SK-N-SH (cell line): ENCODE results near the gene SBF2. TPM values are rescaled to one million over a fixed set of nuclear protein-coding genes. Genes with fewer than 3 reads are reported as not detected.

Experiments used
- CTCF ChIA-PET: fragments of 300-600, 350-600 bp; formaldehyde crosslinking; extraction: SDS; loops from one replicate; lab custom pipeline; 2021; lab: Yijun Ruan, JAX
- POLR2A ChIA-PET: fragments of 350-600 bp; sonication (Branson Sonifier 250); formaldehyde crosslinking; extraction: SDS; loops from one replicate; lab custom pipeline; 2020; ENCODE audit warnings: antibody characterized with exemption, inconsistent platforms; lab: Yijun Ruan, JAX
- DNase-seq: peaks from one replicate; pipeline ENCODE4 v3.0.0; 2012
- H2AFZ ChIP-seq: fragments of 200-600 bp; sonication (generic); 2 replicates; pipeline ENCODE4 v1.8.1; 2016; ENCODE audit warnings: antibody characterized with exemption, mild to moderate bottlenecking, low read depth
- H3F3A ChIP-seq: fragments of 200-600 bp; sonication (generic); replicated peaks from 2 replicates; pipeline ENCODE3; 2016; ENCODE audit warnings: antibody characterized with exemption, mild to moderate bottlenecking; ENCODE audit not compliant: insufficient read depth
- H3K27ac ChIP-seq, 2 experiments: fragments of 200-500 bp in 1 of 2; fragments of 200-600 bp in 1 of 2; sonication (Bioruptor generic) in 1 of 2; sonication (generic), shearing (Covaris generic) in 1 of 2; 2 replicates each; pipeline versions ENCODE4 v1.5.1 to v1.6.1; 2014 to 2016; ENCODE audit warnings: low read depth in 2 of 2, inconsistent platforms in 1 of 2, low read length in 1 of 2, mild to moderate bottlenecking in 1 of 2, mixed read lengths in 1 of 2
- H3K27me3 ChIP-seq: fragments of 200-600 bp; sonication (generic), shearing (Covaris generic); 2 replicates; pipeline ENCODE4 v1.6.1; 2016; ENCODE audit warnings: mixed run types; ENCODE audit not compliant: insufficient read depth
- H3K36me3 ChIP-seq, 2 experiments: fragments of 200-500 bp in 1 of 2; fragments of 200-600 bp in 1 of 2; sonication (Bioruptor generic) in 1 of 2; sonication (generic) in 1 of 2; replicated peaks in 1 of 2; 2 replicates each; pipeline versions ENCODE3 to v1.5.1; 2014 to 2016; ENCODE audit warnings: low read length in 1 of 2, mild to moderate bottlenecking in 1 of 2; ENCODE audit not compliant: insufficient read depth in 2 of 2, control insufficient read depth in 1 of 2
- H3K4me1 ChIP-seq, 2 experiments: fragments of 200-500 bp in 1 of 2; fragments of 200-600 bp in 1 of 2; sonication (Bioruptor generic) in 1 of 2; sonication (generic), shearing (Covaris generic) in 1 of 2; 2 replicates each; pipeline versions ENCODE4 v1.5.1 to v1.6.1; 2014 to 2016; ENCODE audit warnings: low read depth in 1 of 2, low read length in 1 of 2, mixed run types in 1 of 2; ENCODE audit not compliant: insufficient read depth in 2 of 2, control insufficient read depth in 1 of 2
- H3K4me2 ChIP-seq: fragments of 200-600 bp; sonication (generic), shearing (Covaris generic); 2 replicates; pipeline ENCODE4 v1.6.1; 2017; ENCODE audit warnings: mixed run types
- H3K4me3 ChIP-seq, 2 experiments: fragments of 200-500 bp in 1 of 2; fragments of 200-600 bp in 1 of 2; sonication (Bioruptor generic) in 1 of 2; sonication (generic), shearing (Covaris generic) in 1 of 2; 2 replicates each; pipeline versions ENCODE4 v1.5.1 to v1.8.1; 2014 to 2016; ENCODE audit warnings: low read depth in 2 of 2, inconsistent platforms in 1 of 2, low read length in 1 of 2, mild to moderate bottlenecking in 1 of 2, mixed read lengths in 1 of 2, moderate library complexity in 1 of 2
- H3K79me2 ChIP-seq: fragments of 200-600 bp; sonication (generic); 2 replicates; pipeline ENCODE4 v1.8.1; 2017; ENCODE audit warnings: mild to moderate bottlenecking; ENCODE audit not compliant: insufficient read depth
- H3K9ac ChIP-seq: fragments of 200-600 bp; sonication (generic); 2 replicates; pipeline ENCODE4 v1.6.1; 2017; ENCODE audit warnings: mixed run types
- H3K9me2 ChIP-seq: fragments of 200-600 bp; sonication (generic); 2 replicates; pipeline ENCODE4 v1.6.1; 2017; ENCODE audit warnings: mixed run types
- H3K9me3 ChIP-seq: fragments of 200-600 bp; sonication (generic); 2 replicates; pipeline ENCODE4 v1.6.1; 2017; ENCODE audit warnings: mixed run types, mild to moderate bottlenecking, moderate library complexity
- H4K20me1 ChIP-seq: fragments of 200-600 bp; sonication (generic); 2 replicates; pipeline ENCODE4 v1.6.1; 2017; ENCODE audit warnings: mild to moderate bottlenecking, mixed run types; ENCODE audit not compliant: insufficient read depth
- EP300 ChIP-seq, 2 experiments: IDR thresholded peaks; 2 replicates each; pipeline versions ENCODE4 v1.4.0 to v1.6.1; 2012; ENCODE audit warnings: borderline replicate concordance in 1 of 2, low read depth in 1 of 2, low read length in 1 of 2
- EZH2phosphoT487 ChIP-seq: fragments of 200-600 bp; sonication (generic); IDR thresholded peaks from 2 replicates; pipeline ENCODE4 v1.6.1; 2017; ENCODE audit warnings: low read depth, mixed run types, mild to moderate bottlenecking, antibody characterized with exemption, moderate library complexity, borderline replicate concordance
- FOXJ3 ChIP-seq: sonication (generic); formaldehyde crosslinking; IDR thresholded peaks from 2 replicates; pipeline ENCODE4 v1.5.1; 2020; ENCODE audit warnings: mild to moderate bottlenecking, missing genetic modification reagents
- GABPA ChIP-seq: IDR thresholded peaks from 2 replicates; pipeline ENCODE4 v1.4.0; 2012; ENCODE audit warnings: low read depth, mild to moderate bottlenecking
- JUND ChIP-seq: IDR thresholded peaks from 2 replicates; pipeline ENCODE4 v1.4.0; 2012
- NRF1 ChIP-seq: IDR thresholded peaks from 2 replicates; pipeline ENCODE4 v1.6.1; 2012; ENCODE audit warnings: low read depth, mild to moderate bottlenecking, low read length
- RAD21 ChIP-seq: IDR thresholded peaks from 2 replicates; pipeline ENCODE4 v1.6.1; 2012; ENCODE audit warnings: mild to moderate bottlenecking, low read length
- RCOR1 ChIP-seq: fragments of 150-350 bp; IDR thresholded peaks from 2 replicates; pipeline ENCODE4 v1.6.1; 2017; ENCODE audit warnings: antibody characterized with exemption, low read length
- SIN3A ChIP-seq: IDR thresholded peaks from 2 replicates; pipeline ENCODE4 v1.6.1; 2012; ENCODE audit warnings: low read depth, mild to moderate bottlenecking, low read length, moderate library complexity, borderline replicate concordance
- SMC3 ChIP-seq: IDR thresholded peaks from 2 replicates; pipeline ENCODE4 v1.6.1; 2012; ENCODE audit warnings: low read depth, low read length, improper control_type of control experiment
- ZBTB33 ChIP-seq: IDR thresholded peaks from 2 replicates; pipeline ENCODE4 v1.4.0; 2012; ENCODE audit warnings: low read depth, borderline replicate concordance
- WGBS: methylation state at CpG from one replicate; pipeline ENCODE4 v1.1.6; 2017; ENCODE audit warnings: low lambda C conversion rate; 5-methylcytosine and 5-hydroxymethylcytosine counted together
- polyA plus RNA-seq, 3 experiments: library from polyadenylated mRNA; depleted of rRNA; stranded (reverse); fragments of >200 nt; gene quantifications; 2 replicates each; pipeline ENCODE4 v1.2.3, GENCODE V29; 2012
- TF ChIP-seq, protein P1 (sequence below): IDR thresholded peaks from 2 replicates; pipeline ENCODE4; 2012
- TF ChIP-seq, protein P2 (sequence below): IDR thresholded peaks from 2 replicates; pipeline ENCODE4 v1.4.0; 2012; ENCODE audit warnings: low read depth, borderline replicate concordance
- TF ChIP-seq, protein P3 (sequence below): fragments of 200-600 bp; sonication (generic); IDR thresholded peaks from 2 replicates; pipeline ENCODE4 v1.6.1; 2017; ENCODE audit warnings: antibody characterized with exemption, mild to moderate bottlenecking, moderate library complexity

Gene SBF2
- polyA plus RNA-seq, 1 of the 3 experiments (the other 2 are of a cell fraction): 23.0 TPM

- Histone ChIP-seq H3K36me3 (no peaks in the 10 kb centered on the region), H3F3A (no peaks in the 10 kb centered on the region), H4K20me1 (no peaks in the 10 kb centered on the region), H2AFZ (no peak overlapping the region), H3K9me2 (no peaks in the 10 kb centered on the region), H3K4me2 (no peak overlapping the region), H3K4me3 (no peak overlapping the region), H3K9ac (no peak overlapping the region), H3K9me3 (no peaks in the 10 kb centered on the region), H3K79me2 (peaks cover 7% of the 10 kb centered on the region; the same call in 1 of the 2 replicates), H3K4me1 (peaks cover 0 to 11% of the 10 kb centered on the region in 2 experiments; a peak in 2 of 4 replicates), H3K27me3 (no peaks in the 10 kb centered on the region), H3K27ac (no peak overlapping the region)
- ChIA-PET POLR2A (no interaction called here), CTCF (no interaction called here)
- WGBS: 94% methylated on average over 2 of the region's 2 CpGs
- DNase-seq: no peak
- TF ChIP-seq EP300 (IDR thresholded peaks at IDR 0.05; ENCODE audit: borderline replicate concordance in 1 of 2, low read depth in 1 of 2, low read length in 1 of 2) (no peak), SMC3 (no peak), GABPA (no peak), JUND (no peak), NRF1 (no peak), FOXJ3 (CRISPR knock-in tag) (no peak), SIN3A (no peak)
- TF ChIP-seq, protein P1, sequence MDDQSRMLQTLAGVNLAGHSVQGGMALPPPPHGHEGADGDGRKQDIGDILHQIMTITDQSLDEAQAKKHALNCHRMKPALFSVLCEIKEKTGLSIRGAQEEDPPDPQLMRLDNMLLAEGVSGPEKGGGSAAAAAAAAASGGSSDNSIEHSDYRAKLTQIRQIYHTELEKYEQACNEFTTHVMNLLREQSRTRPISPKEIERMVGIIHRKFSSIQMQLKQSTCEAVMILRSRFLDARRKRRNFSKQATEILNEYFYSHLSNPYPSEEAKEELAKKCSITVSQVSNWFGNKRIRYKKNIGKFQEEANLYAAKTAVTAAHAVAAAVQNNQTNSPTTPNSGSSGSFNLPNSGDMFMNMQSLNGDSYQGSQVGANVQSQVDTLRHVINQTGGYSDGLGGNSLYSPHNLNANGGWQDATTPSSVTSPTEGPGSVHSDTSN: no peak
Measured at GRCh38 chr11:10107497-10107896, 186.5 kb downstream of the SBF2 start.

DNA sequence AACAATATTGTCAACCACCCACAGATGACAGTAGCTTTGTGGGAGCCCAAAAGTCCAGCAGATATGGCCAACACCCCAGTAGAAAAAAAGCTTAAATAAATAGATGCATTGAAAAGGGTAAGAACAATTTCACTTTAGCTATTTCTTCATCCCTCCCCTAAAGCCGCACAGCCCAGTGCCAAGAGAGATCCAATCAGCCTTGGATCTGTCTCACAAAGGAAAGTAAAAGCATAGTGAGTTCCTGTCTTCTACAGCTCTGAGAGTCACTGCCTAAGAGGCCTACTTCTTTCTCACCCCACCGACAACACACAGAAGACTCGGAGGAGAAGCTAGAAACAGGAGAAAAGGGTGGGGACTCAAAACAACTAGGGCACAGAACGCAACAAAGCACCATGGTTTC, 196.4 kb downstream of the SBF2 start:
- Histone ChIP-seq H3K36me3 (peaks cover 0 to 33% of the 10 kb centered on the region in 2 experiments), H3K4me1 (no peaks in the 10 kb centered on the region; a peak in 2 of 4 replicates), H3K4me3 (no peak overlapping the region), H3K27ac (no peak overlapping the region), H2AFZ (no peak overlapping the region), H3K27me3 (no peaks in the 10 kb centered on the region), H3K4me2 (no peak overlapping the region), H3K9me2 (0 out of 2 replicates have a peak, but pooled peaks cover 2% of the 10 kb centered on the region), H3K9ac (no peak overlapping the region), H4K20me1 (no peaks in the 10 kb centered on the region), H3K9me3 (peaks cover 19% of the 10 kb centered on the region; the same call in 1 of the 2 replicates), H3F3A (no peaks in the 10 kb centered on the region), H3K79me2 (peaks cover 19% of the 10 kb centered on the region)
- DNase-seq: no peak
- WGBS: 92% methylated on average over 4 of the region's 4 CpGs
- POLR2A ChIA-PET: no interaction called here
- TF ChIP-seq ZBTB33: no peak
- no peak for TF ChIP-seq SMC3
- no peak for TF ChIP-seq SIN3A
- TF ChIP-seq RAD21: no peak
- TF ChIP-seq, protein P2, sequence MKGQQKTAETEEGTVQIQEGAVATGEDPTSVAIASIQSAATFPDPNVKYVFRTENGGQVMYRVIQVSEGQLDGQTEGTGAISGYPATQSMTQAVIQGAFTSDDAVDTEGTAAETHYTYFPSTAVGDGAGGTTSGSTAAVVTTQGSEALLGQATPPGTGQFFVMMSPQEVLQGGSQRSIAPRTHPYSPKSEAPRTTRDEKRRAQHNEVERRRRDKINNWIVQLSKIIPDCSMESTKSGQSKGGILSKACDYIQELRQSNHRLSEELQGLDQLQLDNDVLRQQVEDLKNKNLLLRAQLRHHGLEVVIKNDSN: no peak
- TF ChIP-seq GABPA: no peak
- TF ChIP-seq, protein P3, sequence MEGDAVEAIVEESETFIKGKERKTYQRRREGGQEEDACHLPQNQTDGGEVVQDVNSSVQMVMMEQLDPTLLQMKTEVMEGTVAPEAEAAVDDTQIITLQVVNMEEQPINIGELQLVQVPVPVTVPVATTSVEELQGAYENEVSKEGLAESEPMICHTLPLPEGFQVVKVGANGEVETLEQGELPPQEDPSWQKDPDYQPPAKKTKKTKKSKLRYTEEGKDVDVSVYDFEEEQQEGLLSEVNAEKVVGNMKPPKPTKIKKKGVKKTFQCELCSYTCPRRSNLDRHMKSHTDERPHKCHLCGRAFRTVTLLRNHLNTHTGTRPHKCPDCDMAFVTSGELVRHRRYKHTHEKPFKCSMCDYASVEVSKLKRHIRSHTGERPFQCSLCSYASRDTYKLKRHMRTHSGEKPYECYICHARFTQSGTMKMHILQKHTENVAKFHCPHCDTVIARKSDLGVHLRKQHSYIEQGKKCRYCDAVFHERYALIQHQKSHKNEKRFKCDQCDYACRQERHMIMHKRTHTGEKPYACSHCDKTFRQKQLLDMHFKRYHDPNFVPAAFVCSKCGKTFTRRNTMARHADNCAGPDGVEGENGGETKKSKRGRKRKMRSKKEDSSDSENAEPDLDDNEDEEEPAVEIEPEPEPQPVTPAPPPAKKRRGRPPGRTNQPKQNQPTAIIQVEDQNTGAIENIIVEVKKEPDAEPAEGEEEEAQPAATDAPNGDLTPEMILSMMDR: no peak
- no peak for TF ChIP-seq EZH2phosphoT487
- no peak for TF ChIP-seq RCOR1
- CTCF ChIA-PET: no interaction called here
